ENCODE measurements around the gene CTRB2.

CTRB2 gene

DNA sequence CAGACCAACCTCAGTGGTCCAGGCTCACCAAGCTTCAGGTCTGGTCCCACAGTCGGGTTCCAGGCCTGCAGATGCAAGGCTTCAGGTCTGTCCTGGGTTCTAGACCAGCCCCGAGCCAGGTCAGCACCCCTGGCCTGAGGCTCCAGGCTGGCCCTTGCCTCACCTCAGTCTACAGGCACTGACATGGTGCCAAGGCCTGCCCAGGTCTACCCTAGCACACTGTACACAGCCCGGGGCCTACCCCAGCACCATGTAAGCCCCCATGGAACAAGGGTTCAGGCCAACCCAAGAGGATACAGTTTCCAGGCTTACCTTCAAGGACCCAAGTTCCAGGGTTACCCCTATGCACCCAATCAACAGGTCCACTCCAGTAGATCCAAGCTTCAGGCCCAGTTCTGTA is 31.9 kb downstream of the CTRB2 start:
- Mint-ChIP-seq H3K27ac (no peak overlapping the region), H3K4me3 (no peak overlapping the region), H3K4me1 (ENCODE audit: low read depth in 2 of 2) (no peaks in the 10 kb centered on the region), H3K36me3 (ENCODE audit: insufficient read depth) (no peaks in the 10 kb centered on the region), H3K27me3 (no peaks in the 10 kb centered on the region), H3K9me3 (peaks cover 18 to 33% of the 10 kb centered on the region in 2 donors)
- ATAC-seq (replicated peaks) (no peak), DNase-seq (no peak)

DNA sequence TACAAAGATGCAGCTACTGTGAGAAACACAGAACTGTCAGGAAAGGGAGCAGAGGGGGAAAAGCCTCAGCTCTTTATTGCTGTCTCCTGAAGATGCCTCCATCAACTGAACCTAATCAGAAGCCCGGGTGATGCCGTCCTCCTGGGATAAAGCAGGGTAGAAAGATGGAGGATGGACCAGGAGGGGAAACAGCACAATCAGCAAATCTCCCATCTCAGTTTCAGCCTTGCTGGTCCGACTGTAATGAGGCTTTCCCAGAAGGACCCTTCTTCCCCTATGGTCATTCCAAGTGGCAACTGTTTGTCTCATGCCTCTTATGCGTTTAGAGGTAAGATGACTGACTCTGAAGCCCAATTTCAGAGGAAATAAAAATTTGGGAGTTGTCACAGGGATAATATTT is 34.4 kb downstream of the CTRB2 start:
- ATAC-seq (replicated peaks) = no peak
- peaks cover 21 to 38% of the 10 kb centered on the region in 2 donors for H3K9me3 Mint-ChIP-seq
- H3K27ac Mint-ChIP-seq = no peak overlapping the region
- no peaks in the 10 kb centered on the region for H3K4me1 Mint-ChIP-seq (ENCODE audit: low read depth in 2 of 2)
- no peak overlapping the region for H3K4me3 Mint-ChIP-seq
- no peaks in the 10 kb centered on the region for H3K27me3 Mint-ChIP-seq
- DNase-seq = no peak
- peaks cover 21% of the 10 kb centered on the region for H3K36me3 Mint-ChIP-seq (ENCODE audit: insufficient read depth)

DNA sequence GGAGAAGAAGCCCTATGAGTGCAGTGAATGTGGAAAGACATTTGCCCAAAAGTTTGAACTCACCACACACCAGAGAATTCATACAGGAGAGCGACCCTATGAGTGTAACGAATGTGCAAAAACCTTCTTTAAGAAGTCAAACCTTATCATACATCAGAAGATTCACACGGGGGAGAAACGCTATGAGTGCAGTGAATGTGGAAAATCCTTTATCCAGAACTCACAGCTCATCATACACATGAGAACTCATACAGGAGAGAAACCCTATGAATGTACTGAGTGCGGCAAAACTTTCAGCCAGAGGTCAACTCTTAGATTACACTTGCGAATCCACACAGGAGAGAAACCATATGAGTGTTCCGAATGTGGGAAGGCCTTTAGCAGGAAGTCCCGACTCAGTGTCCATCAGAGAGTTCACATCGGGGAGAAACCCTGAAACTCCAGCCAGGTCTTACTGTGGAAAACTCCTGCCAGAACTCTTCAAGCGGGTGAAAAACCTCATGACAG is 37.0 kb downstream of the CTRB2 start:
- Mint-ChIP-seq H3K9me3 (peaks cover 17 to 34% of the 10 kb centered on the region in 2 donors), H3K27ac (no peak overlapping the region), H3K36me3 (ENCODE audit: insufficient read depth) (peaks cover 33% of the 10 kb centered on the region), H3K4me1 (ENCODE audit: low read depth in 2 of 2) (peaks cover 0 to 2% of the 10 kb centered on the region in 2 donors), H3K27me3 (no peaks in the 10 kb centered on the region), H3K4me3 (no peak overlapping the region)
- ATAC-seq (replicated peaks) (no peak), DNase-seq (no peak)

DNA sequence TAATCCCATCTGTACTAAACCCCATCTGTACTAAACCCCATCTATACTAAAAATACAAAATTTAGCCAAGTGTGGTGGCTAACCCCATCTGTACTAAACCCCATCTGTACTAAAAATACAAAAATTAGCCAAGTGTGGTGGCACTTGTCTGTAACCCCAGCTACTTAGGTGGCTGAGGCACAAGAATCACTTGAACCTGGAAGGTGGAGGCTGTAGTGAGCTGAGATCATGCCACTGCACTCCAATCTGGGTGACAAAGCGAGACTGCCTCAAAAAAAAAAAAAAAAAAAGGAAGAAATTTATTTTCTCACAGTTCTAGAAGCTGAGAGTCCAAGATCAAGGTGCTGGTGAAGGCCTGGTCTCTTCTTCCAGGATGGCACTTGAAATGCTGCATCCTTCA is 46.6 kb downstream of the CTRB2 start:
- DNase-seq (no peak), ATAC-seq (replicated peaks) (no peak)
- no peak overlapping the region for H3K27ac Mint-ChIP-seq
- H3K9me3 Mint-ChIP-seq = no peaks in the 10 kb centered on the region
- peaks cover 4 to 6% of the 10 kb centered on the region in 2 donors for H3K4me1 Mint-ChIP-seq (ENCODE audit: low read depth in 2 of 2)
- H3K4me3 Mint-ChIP-seq = no peak overlapping the region
- peaks cover 16% of the 10 kb centered on the region for H3K36me3 Mint-ChIP-seq (ENCODE audit: insufficient read depth)
- no peaks in the 10 kb centered on the region for H3K27me3 Mint-ChIP-seq

Data from effector memory CD8-positive, alpha-beta T cell (primary cell).